ENCODE data around the gene CYB561. TPM values are rescaled to one million over a fixed set of nuclear protein-coding genes. Genes with fewer than 3 reads are reported as not detected.

CYB561 gene
- total RNA-seq, 1 donor from 2014 or later = 17.2 TPM

DNA sequence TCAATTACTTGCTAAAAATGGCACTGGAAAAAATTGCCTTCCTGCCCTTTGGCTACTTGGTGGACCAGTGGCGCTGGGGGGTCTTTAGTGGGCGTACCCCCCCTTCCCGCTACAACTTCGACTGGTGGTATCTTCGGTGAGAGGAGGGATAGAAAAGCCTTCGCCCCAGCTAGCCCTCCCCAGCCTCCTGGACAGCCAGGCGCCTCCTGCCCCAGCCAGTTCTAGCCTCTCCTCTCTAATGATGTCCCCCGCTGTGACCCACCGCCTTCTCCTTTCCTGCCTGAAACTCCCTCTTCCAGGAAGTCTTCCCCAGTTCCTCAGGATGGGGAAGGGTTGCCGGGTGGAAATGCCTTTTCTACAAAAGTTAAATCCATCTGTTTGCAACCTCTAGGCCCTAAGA, 36.9 kb upstream of the CYB561 start:
- DNase-seq = no peak
- no peak overlapping the region for H3K27ac Mint-ChIP-seq (ENCODE audit: unreplicated experiment)
- peaks cover 2% of the 10 kb centered on the region for H3K27me3 Mint-ChIP-seq (ENCODE audit: unreplicated experiment)
- peaks cover 8% of the 10 kb centered on the region for H3K4me1 Mint-ChIP-seq (ENCODE audit: low read depth, unreplicated experiment)
- H3K9me3 Mint-ChIP-seq (ENCODE audit: unreplicated experiment) = peaks cover 2% of the 10 kb centered on the region
- TF ChIP-seq, protein P1, sequence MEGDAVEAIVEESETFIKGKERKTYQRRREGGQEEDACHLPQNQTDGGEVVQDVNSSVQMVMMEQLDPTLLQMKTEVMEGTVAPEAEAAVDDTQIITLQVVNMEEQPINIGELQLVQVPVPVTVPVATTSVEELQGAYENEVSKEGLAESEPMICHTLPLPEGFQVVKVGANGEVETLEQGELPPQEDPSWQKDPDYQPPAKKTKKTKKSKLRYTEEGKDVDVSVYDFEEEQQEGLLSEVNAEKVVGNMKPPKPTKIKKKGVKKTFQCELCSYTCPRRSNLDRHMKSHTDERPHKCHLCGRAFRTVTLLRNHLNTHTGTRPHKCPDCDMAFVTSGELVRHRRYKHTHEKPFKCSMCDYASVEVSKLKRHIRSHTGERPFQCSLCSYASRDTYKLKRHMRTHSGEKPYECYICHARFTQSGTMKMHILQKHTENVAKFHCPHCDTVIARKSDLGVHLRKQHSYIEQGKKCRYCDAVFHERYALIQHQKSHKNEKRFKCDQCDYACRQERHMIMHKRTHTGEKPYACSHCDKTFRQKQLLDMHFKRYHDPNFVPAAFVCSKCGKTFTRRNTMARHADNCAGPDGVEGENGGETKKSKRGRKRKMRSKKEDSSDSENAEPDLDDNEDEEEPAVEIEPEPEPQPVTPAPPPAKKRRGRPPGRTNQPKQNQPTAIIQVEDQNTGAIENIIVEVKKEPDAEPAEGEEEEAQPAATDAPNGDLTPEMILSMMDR (IDR thresholded peaks at IDR 0.05; ENCODE audit: partially characterized antibody, unreplicated experiment) = no peak
- no peaks in the 10 kb centered on the region for H3K36me3 Mint-ChIP-seq (ENCODE audit: unreplicated experiment)
- H3K4me3 Mint-ChIP-seq (ENCODE audit: unreplicated experiment) = no peak overlapping the region

DNA sequence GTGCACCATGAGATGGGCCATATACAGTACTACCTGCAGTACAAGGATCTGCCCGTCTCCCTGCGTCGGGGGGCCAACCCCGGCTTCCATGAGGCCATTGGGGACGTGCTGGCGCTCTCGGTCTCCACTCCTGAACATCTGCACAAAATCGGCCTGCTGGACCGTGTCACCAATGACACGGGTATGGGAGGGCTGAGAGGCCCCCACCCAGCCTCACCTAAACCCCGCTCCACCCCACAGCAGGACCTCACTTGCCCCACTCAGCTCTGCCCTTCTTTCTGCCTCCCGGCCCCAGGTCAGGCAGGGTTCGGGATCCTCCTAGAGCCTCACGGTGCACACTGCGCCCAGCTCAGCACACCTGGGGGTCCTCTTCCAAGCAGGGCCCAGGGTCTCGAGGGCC, 36.4 kb upstream of the CYB561 start:
- TF ChIP-seq, protein P1 (IDR thresholded peaks at IDR 0.05; ENCODE audit: partially characterized antibody, unreplicated experiment) = no peak
- Mint-ChIP-seq H3K27me3 (ENCODE audit: unreplicated experiment) (peaks cover 2% of the 10 kb centered on the region), H3K27ac (ENCODE audit: unreplicated experiment) (no peak overlapping the region), H3K36me3 (ENCODE audit: unreplicated experiment) (no peaks in the 10 kb centered on the region), H3K4me1 (ENCODE audit: low read depth, unreplicated experiment) (peaks cover 9% of the 10 kb centered on the region), H3K4me3 (ENCODE audit: unreplicated experiment) (no peak overlapping the region), H3K9me3 (ENCODE audit: unreplicated experiment) (peaks cover 3% of the 10 kb centered on the region)
- no peak for DNase-seq

- Mint-ChIP-seq H3K4me1 (ENCODE audit: low read depth, unreplicated experiment) (peaks cover 9% of the 10 kb centered on the region), H3K9me3 (ENCODE audit: unreplicated experiment) (peaks cover 3% of the 10 kb centered on the region), H3K27me3 (ENCODE audit: unreplicated experiment) (peaks cover 2% of the 10 kb centered on the region), H3K4me3 (ENCODE audit: unreplicated experiment) (no peak overlapping the region), H3K36me3 (ENCODE audit: unreplicated experiment) (no peaks in the 10 kb centered on the region), H3K27ac (ENCODE audit: unreplicated experiment) (no peak overlapping the region)
- TF ChIP-seq, protein P1 (IDR thresholded peaks at IDR 0.05; ENCODE audit: partially characterized antibody, unreplicated experiment) = no peak
- DNase-seq = no peak
Measured at GRCh38 chr17:63481488-63481870, 35.4 kb upstream of the CYB561 start.

DNA sequence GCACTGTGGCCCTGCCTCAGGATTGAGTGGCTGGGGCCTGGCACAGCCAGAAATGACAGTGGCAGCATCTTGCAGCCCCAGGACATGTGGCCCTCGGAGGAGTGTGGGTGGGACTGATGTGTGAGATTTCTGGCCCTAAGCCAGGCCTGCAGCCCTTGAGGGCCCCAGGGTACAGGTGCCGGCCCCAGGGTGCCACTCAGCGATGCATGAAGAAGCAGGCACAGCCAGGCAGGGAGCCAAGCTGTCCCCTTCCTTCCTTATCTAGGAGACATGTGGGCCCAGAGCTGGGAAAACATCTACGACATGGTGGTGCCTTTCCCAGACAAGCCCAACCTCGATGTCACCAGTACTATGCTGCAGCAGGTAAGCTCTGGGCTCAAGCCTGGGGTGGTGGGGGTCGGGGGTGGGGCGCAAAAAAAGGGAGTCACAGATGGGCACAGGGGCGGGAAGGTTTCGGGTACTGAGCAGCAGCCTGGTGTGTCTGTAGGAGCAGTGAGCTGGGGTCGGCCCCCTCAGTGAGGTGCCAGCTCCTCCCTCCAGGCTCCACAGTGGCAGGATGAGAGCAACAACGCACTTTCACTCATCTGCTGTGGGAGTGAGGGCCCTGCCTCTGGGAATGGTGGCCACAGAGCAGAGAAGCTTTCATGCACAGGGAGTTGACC, 34.9 kb upstream of the CYB561 start:
- DNase-seq = no peak
- H3K4me1 Mint-ChIP-seq (ENCODE audit: low read depth, unreplicated experiment) = peaks cover 9% of the 10 kb centered on the region
- no peak overlapping the region for H3K4me3 Mint-ChIP-seq (ENCODE audit: unreplicated experiment)
- TF ChIP-seq, protein P1 (IDR thresholded peaks at IDR 0.05; ENCODE audit: partially characterized antibody, unreplicated experiment) = no peak
- H3K27me3 Mint-ChIP-seq (ENCODE audit: unreplicated experiment) = peaks cover 4% of the 10 kb centered on the region
- no peak overlapping the region for H3K27ac Mint-ChIP-seq (ENCODE audit: unreplicated experiment)
- H3K36me3 Mint-ChIP-seq (ENCODE audit: unreplicated experiment) = no peaks in the 10 kb centered on the region
- peaks cover 3% of the 10 kb centered on the region for H3K9me3 Mint-ChIP-seq (ENCODE audit: unreplicated experiment)

DNA sequence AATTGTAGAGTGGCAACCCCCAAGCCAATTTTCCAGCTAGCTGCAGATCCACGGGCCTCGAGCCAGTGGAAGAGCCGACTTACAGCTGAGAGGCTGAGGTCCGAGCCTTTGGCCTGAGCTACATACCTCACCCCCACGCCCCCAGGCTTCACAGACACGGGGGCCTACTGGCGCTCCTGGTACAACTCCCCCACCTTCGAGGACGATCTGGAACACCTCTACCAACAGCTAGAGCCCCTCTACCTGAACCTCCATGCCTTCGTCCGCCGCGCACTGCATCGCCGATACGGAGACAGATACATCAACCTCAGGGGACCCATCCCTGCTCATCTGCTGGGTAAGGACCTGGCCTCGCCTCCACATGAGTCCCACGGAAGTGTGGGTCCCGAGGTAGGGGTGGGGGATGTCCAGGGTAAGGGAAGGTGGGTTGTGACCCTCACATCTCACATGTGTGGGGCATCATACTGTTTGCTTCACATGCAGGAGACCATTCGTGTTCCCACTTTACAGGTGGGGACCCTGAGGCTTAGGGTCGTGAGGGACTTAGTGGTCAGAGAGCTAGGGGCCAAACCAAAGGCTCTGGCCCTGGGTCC, 34.2 kb upstream of the CYB561 start:
- H3K36me3 Mint-ChIP-seq (ENCODE audit: unreplicated experiment) = no peaks in the 10 kb centered on the region
- TF ChIP-seq, protein P1 (IDR thresholded peaks at IDR 0.05; ENCODE audit: partially characterized antibody, unreplicated experiment) = no peak
- H3K27me3 Mint-ChIP-seq (ENCODE audit: unreplicated experiment) = peaks cover 6% of the 10 kb centered on the region
- H3K4me3 Mint-ChIP-seq (ENCODE audit: unreplicated experiment) = no peak overlapping the region
- DNase-seq = no peak
- peaks cover 5% of the 10 kb centered on the region for H3K9me3 Mint-ChIP-seq (ENCODE audit: unreplicated experiment)
- peaks cover 12% of the 10 kb centered on the region for H3K4me1 Mint-ChIP-seq (ENCODE audit: low read depth, unreplicated experiment)
- no peak overlapping the region for H3K27ac Mint-ChIP-seq (ENCODE audit: unreplicated experiment)

All from glutamatergic neuron (in vitro differentiated cells).